Measurements from ENCODE around the gene PPM1M.
"Not testable (repeated sequence)": the region's sequence is repeated elsewhere in the genome, so short reads cannot be mapped to it uniquely, and the experiment has no call there.

The PPM1M gene

DNA sequence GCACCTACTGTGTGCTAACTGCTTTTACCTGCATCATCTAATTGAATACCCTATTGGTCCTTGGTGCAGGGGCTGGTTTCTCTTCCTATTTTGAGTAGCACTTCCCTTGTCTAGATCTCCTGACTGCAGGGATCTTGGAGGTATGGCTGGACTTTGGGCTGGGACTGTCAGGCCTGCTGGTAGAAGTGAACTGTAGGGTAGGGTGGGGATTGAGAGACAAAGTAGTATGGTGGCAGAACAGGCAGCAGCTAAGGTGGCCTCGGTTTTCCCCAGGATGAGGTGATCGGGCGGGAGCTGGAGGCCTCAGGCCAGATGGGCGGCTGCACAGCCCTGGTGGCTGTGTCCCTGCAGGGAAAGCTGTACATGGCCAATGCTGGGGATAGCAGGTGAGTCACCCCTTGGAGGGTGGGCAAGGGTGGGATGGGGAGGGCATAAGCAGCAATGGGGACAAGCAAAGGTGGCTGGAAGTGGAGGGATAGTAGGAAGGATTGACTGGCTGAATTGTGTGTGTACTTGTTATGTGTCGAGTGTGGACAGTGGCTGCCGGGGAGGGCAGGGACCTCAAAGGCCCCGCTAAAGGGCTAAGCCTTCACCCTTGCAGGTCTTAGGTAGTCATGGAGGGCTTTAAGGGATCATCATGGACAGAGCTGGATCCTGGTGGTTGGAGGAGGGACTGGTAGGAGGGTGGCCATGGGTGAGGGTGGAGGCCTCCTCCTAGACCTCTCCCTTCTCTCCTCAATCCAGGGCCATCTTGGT, 2.0 kb downstream of the PPM1M start:
- DNase-seq (ENCODE audit: low spot score) = no peak

DNA sequence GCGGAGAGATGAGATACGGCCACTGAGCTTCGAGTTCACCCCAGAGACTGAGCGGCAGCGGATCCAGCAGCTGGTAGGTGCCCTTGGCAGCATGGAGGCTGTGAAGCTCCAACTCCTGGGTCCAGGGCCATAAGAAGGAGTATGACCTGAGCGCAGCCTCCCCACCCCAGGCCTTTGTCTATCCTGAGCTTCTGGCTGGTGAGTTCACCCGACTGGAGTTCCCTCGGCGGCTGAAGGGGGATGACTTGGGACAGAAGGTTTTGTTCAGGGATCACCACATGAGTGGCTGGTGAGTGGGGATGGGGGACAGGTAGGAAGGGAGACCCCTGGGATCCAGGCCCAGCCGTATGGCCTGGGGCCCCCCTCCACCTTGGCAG, 2.6 kb downstream of the PPM1M start:
- no peak for DNase-seq (ENCODE audit: low spot score)

DNA sequence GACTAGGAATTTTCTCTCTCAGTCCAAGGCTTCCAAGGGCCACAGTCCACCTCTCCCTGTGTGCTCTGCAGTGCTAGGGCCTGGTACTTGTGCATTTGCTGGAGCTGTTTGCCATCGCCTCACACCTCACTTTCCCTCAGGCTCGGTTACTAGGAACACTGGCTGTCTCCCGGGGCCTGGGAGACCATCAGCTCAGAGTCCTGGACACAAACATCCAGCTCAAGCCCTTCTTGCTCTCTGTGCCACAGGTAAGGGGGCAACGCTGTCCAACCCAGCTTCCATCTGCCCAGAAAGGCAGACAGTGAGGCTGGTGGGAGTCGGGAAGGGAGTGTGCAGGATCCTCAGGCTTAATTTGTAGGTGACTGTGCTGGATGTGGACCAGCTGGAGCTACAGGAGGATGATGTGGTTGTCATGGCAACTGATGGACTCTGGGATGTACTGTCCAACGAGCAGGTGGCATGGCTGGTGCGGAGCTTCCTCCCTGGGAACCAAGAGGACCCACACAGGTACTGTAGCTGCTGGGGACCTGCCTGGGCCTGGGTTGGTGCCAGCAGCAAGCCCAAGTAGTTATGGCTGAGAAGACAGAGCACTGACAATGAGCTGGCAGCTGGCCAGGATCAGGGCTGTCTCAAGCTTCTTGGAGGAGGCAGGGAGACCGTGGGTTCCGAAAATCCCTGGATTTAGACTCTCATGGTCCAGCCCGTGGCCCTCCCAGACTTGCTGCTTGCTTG, 3.4 kb downstream of the PPM1M start:
- DNase-seq (ENCODE audit: low spot score) = peak; percentile 96

DNA sequence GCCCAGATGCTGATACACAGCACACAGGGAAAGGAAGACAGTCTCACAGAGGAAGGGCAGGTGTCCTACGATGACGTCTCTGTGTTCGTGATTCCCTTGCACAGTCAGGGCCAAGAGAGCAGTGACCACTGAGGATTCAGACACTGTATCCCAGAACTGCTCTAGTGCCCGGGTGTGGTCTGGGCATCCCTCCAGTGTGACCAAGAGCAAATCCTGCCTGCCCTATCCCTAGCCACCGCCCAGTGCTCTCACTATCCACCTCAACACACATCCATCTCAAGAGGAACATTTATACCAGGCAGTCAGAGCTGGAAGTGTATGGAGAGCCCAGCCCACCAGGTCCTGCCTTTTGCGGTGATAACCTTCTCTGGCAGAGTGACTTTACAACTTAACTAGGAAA, 4.1 kb downstream of the PPM1M start:
- no peak for DNase-seq (ENCODE audit: low spot score)

DNA sequence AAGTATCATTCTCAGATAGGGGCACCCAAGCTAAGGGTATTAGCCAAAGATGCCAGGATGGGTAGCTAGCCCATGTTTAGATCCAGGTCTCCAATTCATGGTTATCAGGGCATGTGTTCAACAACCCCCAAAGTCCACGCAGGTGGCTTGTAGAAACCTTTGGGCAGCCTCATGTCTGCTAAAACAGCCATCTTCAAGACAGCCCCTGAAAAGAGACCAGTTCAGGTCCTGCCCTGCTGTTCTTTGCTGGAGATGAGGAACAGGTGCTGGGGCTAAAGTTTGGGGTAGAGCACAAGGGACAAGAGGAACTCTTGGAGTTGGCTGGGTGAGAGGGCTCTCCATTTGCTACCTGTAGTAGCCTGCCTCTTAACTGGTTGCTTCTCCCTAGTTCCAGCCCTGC, 4.6 kb downstream of the PPM1M start:
- no peak for DNase-seq (ENCODE audit: low spot score)

DNA sequence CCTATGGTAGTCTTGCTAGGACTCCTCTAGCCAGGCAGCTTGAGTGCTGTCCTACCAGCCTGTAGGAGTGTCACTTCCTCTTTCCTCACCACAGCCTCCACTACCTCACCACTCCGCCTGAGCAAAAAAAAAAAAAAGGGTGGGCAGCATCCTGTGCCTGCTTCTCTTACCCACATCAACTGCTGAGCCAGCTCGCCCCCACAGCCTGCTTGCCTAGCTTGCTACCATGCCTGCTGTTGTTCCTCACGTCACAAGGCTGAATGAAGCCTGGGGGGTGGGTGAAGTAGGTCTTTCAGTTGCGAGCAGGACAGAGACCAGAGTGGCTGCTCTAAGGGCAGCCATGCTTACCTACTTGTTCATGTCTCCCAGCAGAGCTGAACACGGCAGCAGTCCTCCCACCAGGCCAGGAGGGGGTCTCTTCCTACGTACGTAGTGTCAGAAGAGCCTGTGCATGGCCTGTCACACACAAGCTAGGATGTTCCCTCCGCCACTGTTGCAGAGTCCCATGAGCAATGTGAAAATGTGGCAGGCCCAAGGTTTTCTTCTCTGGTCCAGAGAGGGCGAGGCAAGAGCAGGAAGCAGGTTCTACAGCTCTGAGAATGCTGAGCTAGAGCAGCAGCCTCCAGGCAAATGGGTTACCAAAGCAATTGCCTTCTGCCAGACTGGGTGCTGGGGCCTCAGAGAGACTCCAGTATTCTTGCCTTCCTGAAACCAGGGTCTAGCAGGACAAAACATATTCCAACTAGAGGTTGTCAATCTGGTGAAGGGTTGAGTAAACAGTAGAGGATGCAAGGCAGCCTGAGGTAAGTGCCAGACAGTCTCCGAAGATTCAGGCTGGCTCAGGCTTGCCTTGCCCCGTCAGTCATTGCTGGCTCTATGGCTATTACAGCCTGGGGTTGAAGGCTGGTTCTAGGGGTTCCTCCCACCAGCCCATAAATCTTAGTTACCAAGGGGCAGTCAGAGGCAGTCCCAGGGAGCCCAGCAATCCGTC, 8.1 kb downstream of the PPM1M start:
- DNase-seq (ENCODE audit: low spot score) = no peak

DNA sequence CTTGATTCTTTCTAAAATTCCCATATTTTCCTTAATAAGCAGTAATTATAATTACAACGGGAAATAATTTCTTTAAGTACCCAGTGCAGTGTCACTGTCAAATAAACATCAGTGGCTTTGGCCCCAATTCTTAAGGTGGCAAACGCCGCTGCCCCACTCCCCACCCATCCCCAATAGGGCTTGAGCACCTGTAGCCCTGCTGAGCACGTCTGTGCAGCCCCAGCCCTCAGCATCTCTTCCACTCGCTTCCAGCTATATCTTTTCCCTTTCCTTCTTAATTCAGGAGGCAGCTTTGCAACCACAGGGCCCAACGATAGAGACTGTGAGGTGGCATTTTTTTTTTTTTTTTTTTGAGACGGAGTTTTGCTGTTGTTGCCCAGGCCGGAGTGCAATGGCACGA, 9.0 kb downstream of the PPM1M start:
- DNase-seq (ENCODE audit: low spot score) = no peak

DNA sequence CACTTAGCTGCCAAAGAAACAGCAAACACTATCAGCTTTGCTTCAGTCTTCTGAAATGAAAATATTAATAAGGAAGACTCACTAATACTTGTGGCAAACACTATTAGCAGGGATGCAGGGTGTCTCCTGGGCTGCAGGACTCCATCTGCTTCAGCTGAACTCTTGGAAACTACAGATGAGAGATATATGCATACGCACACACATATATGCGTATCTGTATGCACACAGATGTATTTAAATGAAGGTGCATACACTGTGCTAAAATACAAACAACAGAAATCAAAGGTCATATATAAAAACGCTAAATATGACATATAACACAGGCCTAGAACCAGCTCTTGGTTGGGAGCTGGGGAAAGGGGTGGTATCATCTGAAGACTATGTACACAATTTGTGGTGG, 10.6 kb downstream of the PPM1M start:
- no peak for DNase-seq (ENCODE audit: low spot score)

DNA sequence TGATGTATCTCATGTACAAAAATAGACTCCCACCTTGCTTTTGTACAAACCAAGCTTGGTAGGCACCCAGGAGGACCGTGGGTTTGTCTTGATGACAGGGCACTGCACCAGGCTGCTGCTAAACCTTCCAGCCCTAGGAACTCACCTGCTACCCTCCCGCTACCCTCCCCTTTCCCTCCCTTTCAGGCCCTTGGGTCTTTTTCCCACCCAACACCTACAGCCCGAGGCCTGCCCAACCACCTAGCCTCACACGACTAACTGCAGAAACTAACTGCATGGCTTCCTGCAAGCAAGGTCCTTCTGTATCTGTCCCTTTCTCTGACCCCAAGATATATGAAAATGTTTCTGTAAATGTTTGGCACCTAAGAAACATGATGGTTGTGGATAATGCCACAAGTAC, 11.1 kb downstream of the PPM1M start:
- DNase-seq (ENCODE audit: low spot score) = no peak

DNA sequence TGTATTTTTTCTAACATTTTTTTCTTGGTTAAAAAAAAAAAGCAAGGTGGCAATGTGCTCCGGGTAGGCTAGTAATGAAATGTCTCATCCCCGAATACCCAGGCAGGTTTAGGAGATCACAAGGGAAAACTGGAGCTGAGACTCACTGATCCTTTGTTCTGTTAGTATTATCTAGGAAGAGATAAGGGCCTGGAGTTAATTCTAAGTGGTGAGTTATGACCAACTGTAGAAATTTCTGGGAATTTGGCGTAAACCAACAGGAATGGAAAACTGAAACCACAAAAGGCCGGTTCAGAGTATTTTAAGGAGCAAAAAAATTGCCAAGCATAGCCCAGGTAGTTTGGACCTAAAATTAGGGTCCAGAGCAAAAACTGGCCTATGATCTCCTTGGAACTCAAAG, 12.4 kb downstream of the PPM1M start:
- no peak for DNase-seq (ENCODE audit: low spot score)

DNA sequence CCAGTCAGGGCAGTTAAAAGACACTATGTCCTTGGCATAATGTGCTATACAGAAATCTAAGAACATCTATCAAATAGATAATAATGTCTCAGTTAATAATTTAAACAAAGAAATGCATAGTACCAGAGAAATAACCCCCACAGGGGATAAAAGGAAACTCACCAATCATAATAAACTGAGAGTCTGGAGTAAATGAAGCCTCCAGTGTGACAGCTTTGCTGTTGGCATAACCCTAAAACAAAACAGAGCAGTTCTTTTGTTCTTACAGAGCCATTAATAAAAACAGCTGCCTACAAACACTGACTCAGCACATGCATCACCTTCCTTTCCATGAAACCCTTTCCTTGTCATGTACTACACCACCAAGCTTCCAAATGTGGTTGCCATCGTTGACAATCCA, 13.5 kb downstream of the PPM1M start:
- DNase-seq (ENCODE audit: low spot score) = no peak

DNA sequence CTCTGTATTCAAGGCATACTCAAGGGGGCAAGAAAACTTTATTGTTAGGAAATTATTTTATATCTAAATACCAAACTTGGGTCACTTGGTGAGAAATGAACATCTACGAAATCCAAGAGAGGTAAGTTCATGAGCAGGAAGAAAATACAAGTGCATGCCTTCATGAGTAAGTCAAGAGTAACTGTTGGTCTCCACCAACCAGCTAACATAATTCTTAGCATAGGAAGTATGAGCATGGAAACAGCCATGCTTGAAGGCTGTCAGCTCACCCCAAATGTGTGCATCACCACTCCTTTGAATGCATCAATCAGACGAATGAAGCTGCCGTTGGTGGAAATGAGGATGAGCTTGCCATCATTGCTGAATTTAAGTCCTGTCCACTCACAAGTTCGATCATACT, 13.9 kb downstream of the PPM1M start:
- no peak for DNase-seq (ENCODE audit: low spot score)

DNA sequence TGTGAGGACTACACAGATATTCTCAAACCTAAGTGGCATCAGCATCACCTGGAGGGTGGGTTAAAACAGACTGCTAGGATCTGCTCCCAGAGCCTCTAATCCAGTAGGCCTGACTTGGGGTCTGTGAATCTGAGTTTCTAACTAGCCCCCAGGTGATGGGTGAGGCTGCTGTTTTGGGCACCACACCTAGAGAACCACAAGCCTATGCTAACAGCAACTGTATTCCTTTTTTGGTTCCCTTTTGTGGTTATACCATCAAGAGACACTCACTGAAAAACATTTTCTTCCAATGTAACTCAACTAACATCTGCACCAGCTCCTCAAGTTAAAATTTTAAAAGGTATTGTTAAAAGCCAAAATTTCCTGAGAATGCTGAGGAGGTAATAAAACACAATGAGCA, 16.9 kb downstream of the PPM1M start:
- DNase-seq (ENCODE audit: low spot score) = no peak

DNA sequence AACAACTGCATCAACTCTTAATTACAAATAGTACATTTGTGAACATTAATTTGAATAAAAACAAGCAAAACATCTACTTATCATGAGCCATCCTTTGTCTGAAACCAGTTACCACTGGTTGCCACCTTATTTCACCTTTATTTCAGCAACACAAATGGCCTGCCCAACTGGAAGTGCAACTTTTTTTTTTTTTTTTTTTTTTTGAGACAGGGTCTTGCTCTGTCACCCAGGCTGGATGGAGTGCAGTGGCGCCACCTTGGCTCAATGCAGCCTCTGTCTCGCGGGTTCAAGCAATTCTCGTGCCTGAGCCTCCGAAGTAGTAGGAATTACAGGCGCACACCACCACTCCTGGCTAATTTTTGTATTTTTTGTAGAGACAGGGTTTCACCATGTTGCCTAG, 19.8 kb downstream of the PPM1M start:
- no peak for DNase-seq (ENCODE audit: low spot score)

DNA sequence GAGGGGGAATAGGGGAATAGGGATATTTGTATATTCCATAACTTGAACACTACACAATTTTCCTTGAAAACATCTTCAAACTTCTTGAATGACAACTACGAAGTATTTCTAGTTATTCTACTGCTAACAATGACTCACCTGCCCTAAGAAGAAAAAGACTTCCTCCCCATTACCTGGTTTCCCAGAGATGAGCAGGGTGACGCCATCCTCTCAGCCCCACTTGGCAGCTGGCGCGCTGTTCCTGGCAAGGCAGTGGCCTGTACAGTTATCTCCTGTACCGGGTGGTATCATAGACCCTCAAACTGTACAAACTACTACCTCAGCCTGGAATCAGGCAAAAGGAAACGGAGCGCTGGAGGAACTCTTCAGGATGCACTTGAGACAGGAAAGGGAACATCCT, 22.5 kb downstream of the PPM1M start:
- DNase-seq (ENCODE audit: low spot score) = no peak

DNA sequence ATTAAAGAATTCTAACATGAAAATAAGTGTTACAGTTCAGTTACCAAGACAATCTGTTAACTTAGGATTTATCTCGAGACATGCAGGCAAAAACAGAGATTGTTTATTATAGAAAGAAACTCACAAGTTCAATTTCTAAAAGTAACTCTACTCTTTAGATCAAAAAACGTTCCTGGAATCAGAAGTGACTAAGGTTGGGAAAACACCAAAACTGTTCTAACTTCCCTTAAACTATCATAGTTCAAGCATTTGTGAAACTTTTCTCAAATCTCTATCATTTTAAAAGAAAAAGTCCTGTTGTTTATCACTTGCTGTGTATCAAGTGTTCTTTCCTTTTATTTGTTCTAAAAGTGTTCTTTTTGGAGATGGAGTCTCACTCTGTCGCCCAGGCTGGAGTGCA, 24.2 kb downstream of the PPM1M start:
- no peak for DNase-seq (ENCODE audit: low spot score)

DNA sequence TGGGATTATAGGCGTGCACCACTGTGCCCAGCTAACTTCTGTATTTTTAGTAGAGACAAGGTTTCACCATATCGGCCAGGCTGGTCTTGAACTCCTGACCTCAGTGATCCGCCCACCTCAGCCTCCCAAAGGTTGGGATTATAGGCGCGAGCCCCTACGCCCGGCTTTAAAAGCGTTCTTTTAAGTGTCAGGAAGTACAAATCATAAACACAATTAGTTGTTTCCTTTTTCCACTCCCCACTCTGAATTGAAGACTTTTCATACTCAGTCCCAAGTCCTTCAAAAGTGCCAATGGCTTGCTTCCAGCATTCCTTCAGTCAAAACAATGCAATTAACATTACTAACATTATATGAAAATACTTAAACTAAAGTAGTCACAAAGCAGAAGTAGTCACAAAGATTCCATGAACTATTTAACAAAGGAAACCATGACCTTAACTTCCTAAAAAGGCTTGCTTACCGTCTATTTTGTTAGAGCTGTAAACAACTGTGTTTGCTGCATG, 24.7 kb downstream of the PPM1M start:
- DNase-seq (ENCODE audit: low spot score) = no peak

DNA sequence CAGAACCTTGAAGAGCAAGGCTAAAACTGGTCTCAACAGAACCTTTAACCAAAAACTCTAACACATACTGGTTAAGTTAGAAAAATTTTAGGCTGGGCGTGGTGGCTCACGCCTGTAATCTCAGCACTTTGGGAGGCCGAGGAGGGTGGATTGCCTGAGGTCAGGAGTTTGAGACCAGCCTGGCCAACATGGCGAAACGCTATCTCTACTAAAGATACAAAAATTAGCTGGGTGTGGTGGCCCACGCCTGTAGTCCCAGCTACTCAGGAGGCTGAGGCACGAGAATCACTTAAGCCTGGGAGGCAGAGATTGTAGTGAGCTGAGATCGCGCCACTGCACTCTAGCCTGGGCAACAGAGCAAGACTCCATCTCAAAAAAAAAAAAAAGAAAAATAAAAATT, 26.6 kb downstream of the PPM1M start:
- DNase-seq (ENCODE audit: low spot score) = not testable (repeated sequence)

DNA sequence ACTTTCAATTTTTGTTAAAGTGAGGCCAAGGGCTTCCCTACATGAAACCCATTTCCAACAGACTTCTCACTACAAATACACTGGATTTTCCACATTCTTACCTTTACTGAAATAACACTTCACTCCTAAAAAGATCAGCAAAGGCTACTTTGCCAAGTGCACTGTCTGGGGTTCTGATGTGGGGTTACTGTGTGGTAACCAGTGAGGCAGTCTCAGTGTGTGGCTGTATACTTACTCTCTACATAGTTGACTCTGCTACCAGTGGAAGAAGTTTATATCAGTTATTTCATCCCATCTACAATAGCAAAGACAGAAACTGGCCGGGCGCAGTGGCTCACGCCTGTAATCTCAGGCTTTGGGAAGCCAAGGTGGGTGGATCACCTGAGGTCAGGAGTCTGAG, 27.3 kb downstream of the PPM1M start:
- DNase-seq (ENCODE audit: low spot score) = no peak

DNA sequence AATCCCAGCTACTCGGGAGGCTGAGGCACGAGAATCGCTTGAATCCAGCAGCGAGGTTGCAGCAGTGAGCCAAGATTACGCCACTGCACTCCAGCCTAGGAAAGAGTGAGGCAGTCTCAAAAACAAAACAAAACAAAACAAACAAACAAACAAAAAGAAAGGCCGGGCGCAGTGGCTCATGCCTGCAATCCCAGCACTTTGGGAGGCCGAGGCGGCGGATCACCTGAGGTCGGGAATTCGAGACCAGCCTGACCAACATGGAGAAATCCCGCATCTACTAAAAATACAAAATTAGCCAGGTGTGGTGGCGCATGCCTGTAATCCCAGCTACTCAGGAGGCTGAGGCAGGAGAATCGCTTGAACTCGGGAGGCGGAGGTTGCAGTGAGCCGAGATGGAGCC, 29.2 kb downstream of the PPM1M start:
- not testable (repeated sequence) for DNase-seq (ENCODE audit: low spot score)

DNA sequence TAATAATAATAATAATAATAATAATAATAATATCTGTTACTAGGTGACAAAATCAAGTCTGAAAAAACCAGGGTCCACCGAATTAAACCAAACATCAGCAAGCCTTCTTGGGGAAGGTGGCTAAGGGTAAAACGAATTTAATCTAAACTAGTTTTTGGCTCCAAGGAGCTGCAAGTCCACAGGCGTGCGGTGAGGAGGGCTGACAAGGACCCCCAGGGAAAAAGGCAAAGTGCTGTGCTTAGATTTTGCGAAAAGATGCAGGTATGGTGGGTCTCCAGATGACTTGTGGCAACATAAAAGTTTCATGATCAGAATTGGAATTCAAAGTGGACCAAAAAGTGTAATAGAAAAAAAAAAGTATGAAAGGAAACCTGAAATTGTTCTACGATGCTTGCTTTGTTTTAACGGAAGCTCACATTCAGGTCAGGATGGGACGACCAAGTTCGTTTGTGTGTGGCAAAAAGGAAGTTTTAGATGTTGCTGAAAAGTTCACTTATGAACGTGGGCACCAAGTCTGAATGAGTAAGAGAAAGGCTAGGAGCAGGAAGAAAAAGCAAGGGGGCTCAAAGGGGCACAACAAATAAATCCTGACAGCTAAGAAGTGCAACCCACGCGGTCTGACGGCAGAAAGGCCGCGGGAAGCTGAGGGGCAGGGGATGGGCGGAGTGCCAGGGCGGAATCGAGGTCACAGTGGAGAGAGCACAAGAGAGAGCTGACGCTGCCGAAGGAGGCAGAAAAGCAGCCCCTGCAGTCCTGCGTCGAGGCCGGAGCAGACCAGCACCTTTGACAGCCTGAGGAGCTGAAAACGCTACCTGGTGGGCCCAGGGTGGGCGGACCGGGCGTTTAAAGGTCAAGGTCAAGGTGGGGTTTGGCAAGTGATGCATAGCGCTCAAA, 31.8 kb downstream of the PPM1M start:
- DNase-seq (ENCODE audit: low spot score) = peak; percentile 58
